Measurements from ENCODE around the gene CNTROB.

CNTROB gene

GRCh38 chr17:7988750-7989178 lies 56.8 kb downstream of the CNTROB start (continued):
- TF ChIP-seq ZNF596 (tag by site-specific recombination; IDR thresholded peaks at IDR 0.05) (no peak), CTCF (tag by site-specific recombination; IDR thresholded peaks at IDR 0.05) (peak; percentile 38; the same call in 1 of the 2 replicates), ZNF76 (tag by site-specific recombination; IDR thresholded peaks at IDR 0.05; ENCODE audit: borderline replicate concordance, low read depth) (no peak), ZBTB20 (tag by site-specific recombination; IDR thresholded peaks at IDR 0.05) (no peak), REPIN1 (tag by site-specific recombination; IDR thresholded peaks at IDR 0.05; ENCODE audit: low read depth) (no peak), ZNF239 (tag by site-specific recombination; IDR thresholded peaks at IDR 0.05) (no peak), ZNF629 (tag by site-specific recombination; IDR thresholded peaks at IDR 0.05) (no peak), ZSCAN30 (tag by site-specific recombination; IDR thresholded peaks at IDR 0.05) (no peak), ZNF692 (tag by site-specific recombination; IDR thresholded peaks at IDR 0.05) (peak; percentile 39; the same call in 1 of the 2 replicates), ZNF791 (tag by site-specific recombination; IDR thresholded peaks at IDR 0.05) (no peak), OSR2 (tag by site-specific recombination; IDR thresholded peaks at IDR 0.05) (no peak), PRDM2 (tag by site-specific recombination; IDR thresholded peaks at IDR 0.05; ENCODE audit: borderline replicate concordance) (no peak), ZNF658 (tag by site-specific recombination; IDR thresholded peaks at IDR 0.05) (no peak), ZNF555 (tag by site-specific recombination; conservative IDR thresholded peaks at IDR 0.05) (no peak)

GRCh38 chr17:7989781-7990655 lies 58.0 kb downstream of the CNTROB start:
- ChIA-PET POLR2A (interaction anchor here (0.6 to 3.0 kb wide), 8 partner anchors 14 to 560 kb away, joined by 3 to 22 read pairs (median 4); partner anchors contain the start of genes CNTROB, RNF227 and TRAPPC1), CTCF (interaction anchor here (0.5 to 10.0 kb wide), 66 partner anchors 9 to 901 kb away, joined by 3 to 141 read pairs (median 7); partner anchors contain the start of genes ALOX12B, CNTROB, GUCY2D and NAA38)
- Histone ChIP-seq H3K27ac (ENCODE audit: extremely low read depth, low read depth, low read length) (peak overlapping the region; percentile 29; the same call in 1 of the 2 replicates), H3K4me1 (ENCODE audit: control insufficient read depth, insufficient read depth, low read length) (no peaks in the 10 kb centered on the region), H3K36me3 (ENCODE audit: control insufficient read depth in 2 of 2, insufficient read depth in 1 of 2, low read length in 2 of 2) (no peaks in the 10 kb centered on the region), H3K9me3 (ENCODE audit: control insufficient read depth, insufficient read depth, low read depth, low read length) (no peaks in the 10 kb centered on the region), H3K4me3 (ENCODE audit: low read depth, low read length) (peak overlapping the region; percentile 59)
- TF ChIP-seq ZNF549 (tag by site-specific recombination; IDR thresholded peaks at IDR 0.05), result no peak
- peak; percentile 97 for TF ChIP-seq ZEB2 (tag by site-specific recombination; IDR thresholded peaks at IDR 0.05)
- TF ChIP-seq ZBTB10 (tag by site-specific recombination; IDR thresholded peaks at IDR 0.05), result peak; percentile 34; the same call in 1 of the 2 replicates
- no peak for TF ChIP-seq PRDM10 (tag by site-specific recombination; IDR thresholded peaks at IDR 0.05)

All from HEK293 (cell line).